Measurements from ENCODE around the gene EIF4E3. TPM values are rescaled to one million over a fixed set of nuclear protein-coding genes. Genes with fewer than 3 reads are reported as not detected.

The EIF4E3 gene
- total RNA-seq: 10 to 100 TPM; 69.8 to 71.0 TPM

GRCh38 chr3:71725271-71725991 is at the start of gene EIF4E3:
TSS of gene EIF4E3 (minus strand) at chr3:71725402. CDS start at chr3:71725367, 35 bp downstream.

GRCh38 chr3:71753701-71754609 is 28.8 kb upstream of the EIF4E3 start, which contains the start of gene GPR27:
TSS of gene GPR27 (plus strand) at chr3:71753855. CDS start at chr3:71754050, 195 bp downstream.

Other genes with a start within 250 kb of the EIF4E3 start
- 100 to 1,000 TPM; 122 TPM for gene FOXP1, start 141.7 kb downstream of the EIF4E3 start, total RNA-seq
- gene GPR27, start 28.5 kb upstream of the EIF4E3 start, total RNA-seq: under 1 TPM; 0.38 to 0.46 TPM
- gene PROK2, start 59.7 kb upstream of the EIF4E3 start, total RNA-seq: under 1 TPM in 1 of 2 experiments, not detected in 1; 0.23 TPM